ENCODE data around the gene SEC14L6.

GRCh38 chr22:30495041-30495784 is 51.3 kb downstream of the SEC14L6 start:
- TF ChIP-seq POLR2AphosphoS5 (IDR thresholded peaks at IDR 0.05; ENCODE audit: low read depth, low read length) (no peak), PAX5 (IDR thresholded peaks at IDR 0.05; ENCODE audit: insufficient read depth, low read length, severe bottlenecking) (no peak), POLR2A (IDR thresholded peaks at IDR 0.05; ENCODE audit: low read depth, low read length) (no peak), POU2F2 (IDR thresholded peaks at IDR 0.05; ENCODE audit: low read depth, low read length) (no peak), SPI1 (IDR thresholded peaks at IDR 0.05; ENCODE audit: low read depth, low read length) (no peak)
